Measurements from ENCODE around the gene KIAA1217. TPM values are rescaled to one million over a fixed set of nuclear protein-coding genes. Genes with fewer than 3 reads are reported as not detected.

KIAA1217 gene
- total RNA-seq, 1 experiment from 2014 or later: 171 TPM

DNA sequence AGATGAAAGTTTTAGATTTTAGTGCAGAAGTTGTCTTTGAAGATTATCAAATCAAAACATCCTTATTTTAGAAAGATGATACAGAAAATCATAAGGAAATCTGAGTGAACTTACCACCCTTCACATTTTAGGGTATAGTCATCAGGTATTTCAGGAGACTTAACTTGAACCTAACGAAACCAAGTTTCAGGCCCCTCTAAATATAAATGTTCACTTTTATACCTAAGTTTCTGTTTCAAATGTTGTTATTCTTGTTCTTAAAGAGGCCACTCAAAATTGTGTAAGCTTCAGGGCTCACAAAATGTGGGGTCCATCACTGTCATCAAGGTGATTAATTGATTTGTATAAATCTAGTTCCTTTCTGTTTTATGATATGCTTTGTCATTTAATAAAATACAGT is 216.2 kb downstream of the KIAA1217 start:
- ChIA-PET POLR2A (no interaction called here), CTCF (no interaction called here)
- Mint-ChIP-seq H3K27me3 (ENCODE audit: insufficient read depth, unreplicated experiment) (no peaks in the 10 kb centered on the region), H3K4me1 (ENCODE audit: low read depth, unreplicated experiment) (peaks cover 29% of the 10 kb centered on the region), H3K36me3 (ENCODE audit: insufficient read depth, unreplicated experiment) (peaks cover 35% of the 10 kb centered on the region), H3K9me3 (ENCODE audit: unreplicated experiment) (no peaks in the 10 kb centered on the region), H3K4me3 (ENCODE audit: unreplicated experiment) (no peak overlapping the region), H3K27ac (ENCODE audit: unreplicated experiment) (no peak overlapping the region)
- Histone ChIP-seq H3K4me3 (ENCODE audit: low read depth, low read length) (no peak overlapping the region), H3K36me3 (ENCODE audit: control insufficient read depth, insufficient read depth, low read length) (no peaks in the 10 kb centered on the region), H3K9me3 (no peaks in the 10 kb centered on the region), H3K4me1 (peaks cover 13% of the 10 kb centered on the region), H3K27me3 (replicated peaks; ENCODE audit: control insufficient read depth, insufficient read depth, low read length) (no peaks in the 10 kb centered on the region)
- TF ChIP-seq, protein P1, sequence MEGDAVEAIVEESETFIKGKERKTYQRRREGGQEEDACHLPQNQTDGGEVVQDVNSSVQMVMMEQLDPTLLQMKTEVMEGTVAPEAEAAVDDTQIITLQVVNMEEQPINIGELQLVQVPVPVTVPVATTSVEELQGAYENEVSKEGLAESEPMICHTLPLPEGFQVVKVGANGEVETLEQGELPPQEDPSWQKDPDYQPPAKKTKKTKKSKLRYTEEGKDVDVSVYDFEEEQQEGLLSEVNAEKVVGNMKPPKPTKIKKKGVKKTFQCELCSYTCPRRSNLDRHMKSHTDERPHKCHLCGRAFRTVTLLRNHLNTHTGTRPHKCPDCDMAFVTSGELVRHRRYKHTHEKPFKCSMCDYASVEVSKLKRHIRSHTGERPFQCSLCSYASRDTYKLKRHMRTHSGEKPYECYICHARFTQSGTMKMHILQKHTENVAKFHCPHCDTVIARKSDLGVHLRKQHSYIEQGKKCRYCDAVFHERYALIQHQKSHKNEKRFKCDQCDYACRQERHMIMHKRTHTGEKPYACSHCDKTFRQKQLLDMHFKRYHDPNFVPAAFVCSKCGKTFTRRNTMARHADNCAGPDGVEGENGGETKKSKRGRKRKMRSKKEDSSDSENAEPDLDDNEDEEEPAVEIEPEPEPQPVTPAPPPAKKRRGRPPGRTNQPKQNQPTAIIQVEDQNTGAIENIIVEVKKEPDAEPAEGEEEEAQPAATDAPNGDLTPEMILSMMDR (IDR thresholded peaks at IDR 0.05; ENCODE audit: insufficient read depth in 1 of 2, low read depth in 1 of 2, low read length in 1 of 2, severe bottlenecking in 1 of 2, unreplicated experiment in 1 of 2): no peak
- intact Hi-C loops (cut with micrococcal nuclease; ENCODE audit: unreplicated experiment): no loop called here
- no peak for DNase-seq
- BruUV-seq (replicated peaks): no TSS peak

DNA sequence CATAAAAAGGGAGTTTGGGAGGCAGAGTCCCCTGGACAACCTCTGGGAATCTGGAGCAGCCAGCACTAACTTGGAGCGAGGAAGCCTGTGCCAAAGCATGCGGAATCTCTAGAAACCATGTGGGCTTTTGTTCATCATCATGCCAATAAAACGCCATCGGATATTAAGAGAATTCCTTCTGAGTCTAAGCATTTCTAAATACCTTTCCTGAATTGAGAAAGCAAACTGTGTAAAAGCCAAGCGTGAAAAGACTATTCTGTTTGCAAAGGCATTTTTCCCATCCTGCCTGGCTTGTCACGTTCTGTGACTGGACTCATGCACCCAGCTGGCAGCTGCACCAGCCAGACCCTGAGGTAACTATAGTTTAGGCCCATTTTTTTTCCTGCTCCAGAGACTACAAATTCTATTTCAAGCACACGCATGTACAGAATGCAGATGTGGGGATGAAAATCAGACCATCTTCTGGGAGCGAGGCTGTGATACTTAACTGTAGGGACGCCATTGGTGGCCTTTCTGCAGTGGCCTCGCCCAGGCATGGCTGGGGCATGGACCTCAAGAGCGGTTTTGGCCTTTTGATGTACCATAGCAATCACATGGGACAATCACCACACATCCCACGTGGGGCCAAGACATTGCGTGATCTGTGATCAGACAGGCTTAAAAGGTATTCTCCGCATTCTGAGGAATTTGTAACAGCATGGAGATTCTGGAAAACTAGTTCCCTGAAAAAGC is 218.9 kb downstream of the KIAA1217 start:
- intact Hi-C loops (cut with micrococcal nuclease; ENCODE audit: unreplicated experiment): no loop called here
- CTCF ChIA-PET: no interaction called here
- peaks cover 44% of the 10 kb centered on the region for H3K36me3 Mint-ChIP-seq (ENCODE audit: insufficient read depth, unreplicated experiment)
- H3K4me3 Mint-ChIP-seq (ENCODE audit: unreplicated experiment): no peak overlapping the region
- Histone ChIP-seq H3K27me3 (replicated peaks; ENCODE audit: control insufficient read depth, insufficient read depth, low read length) (no peaks in the 10 kb centered on the region), H3K9me3 (no peaks in the 10 kb centered on the region), H3K4me1 (peaks cover 28% of the 10 kb centered on the region), H3K36me3 (ENCODE audit: control insufficient read depth, insufficient read depth, low read length) (0 out of 2 replicates have a peak, but pooled peaks cover 1% of the 10 kb centered on the region), H3K4me3 (ENCODE audit: low read depth, low read length) (no peak overlapping the region)
- H3K9me3 Mint-ChIP-seq (ENCODE audit: unreplicated experiment): no peaks in the 10 kb centered on the region
- H3K27ac Mint-ChIP-seq (ENCODE audit: unreplicated experiment): peak overlapping the region; percentile 76
- BruUV-seq (replicated peaks): no TSS peak
- TF ChIP-seq, protein P1 (IDR thresholded peaks at IDR 0.05; ENCODE audit: insufficient read depth in 1 of 2, low read depth in 1 of 2, low read length in 1 of 2, severe bottlenecking in 1 of 2, unreplicated experiment in 1 of 2): no peak
- H3K27me3 Mint-ChIP-seq (ENCODE audit: insufficient read depth, unreplicated experiment): no peaks in the 10 kb centered on the region
- DNase-seq: no peak
- peaks cover 30% of the 10 kb centered on the region for H3K4me1 Mint-ChIP-seq (ENCODE audit: low read depth, unreplicated experiment)
- POLR2A ChIA-PET: no interaction called here

DNA sequence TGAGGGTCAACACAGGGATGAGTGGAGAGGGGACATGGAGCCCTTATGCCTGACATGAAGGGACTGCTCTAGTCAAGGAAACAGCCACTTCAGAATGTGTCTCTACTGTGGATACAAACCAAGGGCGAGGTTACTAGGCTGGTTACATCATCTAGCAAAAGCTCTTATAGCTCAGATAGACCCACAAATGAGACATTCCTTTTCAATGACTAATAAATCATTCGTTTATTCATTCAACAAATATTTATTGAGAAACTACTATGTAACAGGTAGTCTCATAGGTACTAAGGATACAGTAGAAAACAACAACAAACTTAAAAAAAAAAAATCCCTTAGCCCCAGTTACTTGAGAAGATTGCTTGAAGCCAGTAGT is 219.5 kb downstream of the KIAA1217 start:
- Histone ChIP-seq H3K36me3 (ENCODE audit: control insufficient read depth, insufficient read depth, low read length) (0 out of 2 replicates have a peak, but pooled peaks cover 1% of the 10 kb centered on the region), H3K9me3 (no peaks in the 10 kb centered on the region), H3K4me3 (ENCODE audit: low read depth, low read length) (no peak overlapping the region), H3K4me1 (peaks cover 34% of the 10 kb centered on the region), H3K27me3 (replicated peaks; ENCODE audit: control insufficient read depth, insufficient read depth, low read length) (no peaks in the 10 kb centered on the region)
- DNase-seq: peak in 1 of 2 experiments; percentile 30
- H3K27ac Mint-ChIP-seq (ENCODE audit: unreplicated experiment): peak overlapping the region; percentile 76
- POLR2A ChIA-PET: interaction anchor here (0.5 kb wide), 1 partner anchor 220 kb away, joined by 3 read pairs; no protein-coding TSS in a partner anchor
- no peak overlapping the region for H3K4me3 Mint-ChIP-seq (ENCODE audit: unreplicated experiment)
- intact Hi-C loops (cut with micrococcal nuclease; ENCODE audit: unreplicated experiment): no loop called here
- CTCF ChIA-PET: interaction anchor here (0.6 kb wide), 1 partner anchor 9 kb away, joined by 4 read pairs; no protein-coding TSS in a partner anchor
- peaks cover 45% of the 10 kb centered on the region for H3K36me3 Mint-ChIP-seq (ENCODE audit: insufficient read depth, unreplicated experiment)
- peaks cover 31% of the 10 kb centered on the region for H3K4me1 Mint-ChIP-seq (ENCODE audit: low read depth, unreplicated experiment)
- no TSS peak for BruUV-seq (replicated peaks)
- no peaks in the 10 kb centered on the region for H3K27me3 Mint-ChIP-seq (ENCODE audit: insufficient read depth, unreplicated experiment)
- H3K9me3 Mint-ChIP-seq (ENCODE audit: unreplicated experiment): no peaks in the 10 kb centered on the region
- TF ChIP-seq, protein P1 (IDR thresholded peaks at IDR 0.05; ENCODE audit: insufficient read depth in 1 of 2, low read depth in 1 of 2, low read length in 1 of 2, severe bottlenecking in 1 of 2, unreplicated experiment in 1 of 2): no peak

Measured in Caco-2 (cell line).